ENCODE results near the gene RAE1.
A peak's percentile ranks its signal among the peaks of the same experiment; 100 is the strongest.

Gene RAE1

GRCh38 chr20:57425150-57426013 lies 74.3 kb downstream of the RAE1 start:
- peak; percentile 51; the same call in 1 of the 2 replicates for TF ChIP-seq TCF12 (IDR thresholded peaks at IDR 0.05; ENCODE audit: low read depth)
- TF ChIP-seq USF1 (IDR thresholded peaks at IDR 0.05), result no peak

- TF ChIP-seq YY1 (IDR thresholded peaks at IDR 0.05; ENCODE audit: low read depth), result no peak
Measured at GRCh38 chr20:57426271-57426689, 75.2 kb downstream of the RAE1 start.

- no peak for TF ChIP-seq TCF12 (IDR thresholded peaks at IDR 0.05; ENCODE audit: low read depth)
- TF ChIP-seq ZBTB7A (IDR thresholded peaks at IDR 0.05; ENCODE audit: low read depth), result no peak
- TF ChIP-seq CREB1 (IDR thresholded peaks at IDR 0.05; ENCODE audit: low read depth), result no peak
- TF ChIP-seq RAD21 (IDR thresholded peaks at IDR 0.05; ENCODE audit: low read depth), result no peak
- no peak for TF ChIP-seq REST (IDR thresholded peaks at IDR 0.05; ENCODE audit: low read depth)
- no peak for TF ChIP-seq YY1 (IDR thresholded peaks at IDR 0.05; ENCODE audit: low read depth)
- TF ChIP-seq TEAD4 (IDR thresholded peaks at IDR 0.05), result no peak
- no peak for TF ChIP-seq USF1 (IDR thresholded peaks at IDR 0.05)
- TF ChIP-seq NFIC (IDR thresholded peaks at IDR 0.05), result no peak
- TF ChIP-seq EP300 (IDR thresholded peaks at IDR 0.05; ENCODE audit: borderline replicate concordance), result no peak
- TF ChIP-seq MAX (IDR thresholded peaks at IDR 0.05), result no peak
- TF ChIP-seq EGR1 (IDR thresholded peaks at IDR 0.05), result no peak
- no peak for TF ChIP-seq FOXM1 (IDR thresholded peaks at IDR 0.05; ENCODE audit: borderline replicate concordance, low read depth)
- no peak for TF ChIP-seq CEBPB (IDR thresholded peaks at IDR 0.05)
- TF ChIP-seq TAF1 (IDR thresholded peaks at IDR 0.05; ENCODE audit: low read depth), result no peak
Measured at GRCh38 chr20:57426831-57427230, 75.8 kb downstream of the RAE1 start.

GRCh38 chr20:57428324-57429158 lies 77.5 kb downstream of the RAE1 start:
- no peak for TF ChIP-seq TCF12 (IDR thresholded peaks at IDR 0.05; ENCODE audit: low read depth)
- no peak for TF ChIP-seq EP300 (IDR thresholded peaks at IDR 0.05; ENCODE audit: borderline replicate concordance)
- no peak for TF ChIP-seq RAD21 (IDR thresholded peaks at IDR 0.05; ENCODE audit: low read depth)
- no peak for TF ChIP-seq TEAD4 (IDR thresholded peaks at IDR 0.05)
- no peak for TF ChIP-seq ZBTB7A (IDR thresholded peaks at IDR 0.05; ENCODE audit: low read depth)
- TF ChIP-seq REST (IDR thresholded peaks at IDR 0.05; ENCODE audit: low read depth), result no peak
- TF ChIP-seq NFIC (IDR thresholded peaks at IDR 0.05), result no peak
- no peak for TF ChIP-seq TAF1 (IDR thresholded peaks at IDR 0.05; ENCODE audit: low read depth)
- TF ChIP-seq YY1 (IDR thresholded peaks at IDR 0.05; ENCODE audit: low read depth), result no peak
- TF ChIP-seq MAX (IDR thresholded peaks at IDR 0.05), result no peak
- TF ChIP-seq FOXM1 (IDR thresholded peaks at IDR 0.05; ENCODE audit: borderline replicate concordance, low read depth), result no peak
- TF ChIP-seq CREB1 (IDR thresholded peaks at IDR 0.05; ENCODE audit: low read depth), result no peak
- TF ChIP-seq CEBPB (IDR thresholded peaks at IDR 0.05), result no peak
- no peak for TF ChIP-seq USF1 (IDR thresholded peaks at IDR 0.05)
- no peak for TF ChIP-seq EGR1 (IDR thresholded peaks at IDR 0.05)
